Suppressor macrophage treated with lipopolysaccharide for 4 hours (primary cell): Measurements from ENCODE around the gene ZMIZ1.

ENCODE experiments used
- DNase-seq: peaks from one replicate; pipeline ENCODE4 v3.0.0-alpha.2; 2020

The ZMIZ1 gene

DNA sequence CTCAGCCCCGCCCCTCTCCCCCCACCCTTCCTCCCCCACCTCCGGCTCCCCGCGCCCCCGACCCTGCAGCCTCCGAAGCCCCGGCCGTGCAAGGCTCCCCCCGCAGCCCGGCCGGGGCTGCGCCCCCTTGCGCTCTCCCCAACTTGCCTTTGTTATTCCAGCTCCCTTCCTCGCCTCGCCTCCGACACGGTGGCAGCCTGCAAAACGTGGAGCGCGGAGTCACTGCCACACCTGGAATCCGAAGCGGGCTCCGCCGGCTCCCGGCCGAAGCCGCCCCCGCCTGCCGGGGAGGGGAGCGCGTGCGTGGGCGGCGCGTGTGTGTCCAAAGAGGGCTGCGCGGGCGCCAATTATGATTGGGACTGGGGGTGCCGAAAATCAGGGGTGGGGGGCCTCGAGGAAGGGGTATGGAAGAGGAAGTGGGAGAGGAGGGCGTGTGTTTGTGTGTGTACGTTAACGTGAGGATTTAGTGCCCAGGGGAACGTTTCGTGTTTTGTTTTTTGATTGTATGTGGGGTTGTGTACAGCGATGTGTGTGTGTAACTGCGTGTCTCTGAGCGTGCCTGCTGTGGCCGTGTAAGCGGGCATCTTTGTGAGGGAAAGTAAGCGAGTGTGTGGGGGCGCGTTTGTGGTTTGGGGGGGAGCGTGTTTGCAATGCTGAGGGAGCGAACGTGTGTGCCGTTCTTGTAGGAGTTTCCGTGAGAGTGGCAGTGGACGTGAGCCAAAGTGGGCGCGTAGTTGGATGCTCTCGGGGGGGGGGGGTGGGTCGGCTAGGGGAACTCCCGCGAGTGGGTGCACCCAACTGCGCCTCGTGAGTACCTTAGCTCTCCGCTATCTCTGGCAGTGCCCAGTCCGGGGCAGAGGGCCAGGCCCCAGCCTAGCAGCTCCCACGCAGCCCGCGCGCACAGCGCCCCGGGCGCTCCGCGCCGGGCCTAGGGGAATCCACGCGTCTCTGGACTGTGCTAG is 1.2 kb upstream of the ZMIZ1 start:
- DNase-seq: peak; percentile 77

DNA sequence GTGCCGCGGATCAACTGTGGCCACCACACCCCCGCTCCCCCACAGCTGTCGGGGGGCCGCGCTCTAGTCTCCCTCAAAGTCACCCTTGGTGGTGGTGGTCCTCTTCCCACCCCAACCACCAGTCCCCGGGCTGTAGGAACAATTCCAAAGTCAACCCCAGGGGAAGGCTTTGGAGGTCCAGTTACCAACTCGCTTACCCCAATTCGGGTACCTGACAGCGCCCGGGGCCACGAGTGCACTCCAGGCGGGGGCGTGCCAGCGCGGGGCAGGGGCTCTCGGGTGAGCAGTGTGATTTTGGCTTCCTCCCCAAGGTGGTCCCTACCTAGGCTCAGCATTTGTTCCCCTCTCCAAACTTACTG is 584 bp upstream of the ZMIZ1 start:
- peak; percentile 34 for DNase-seq

DNA sequence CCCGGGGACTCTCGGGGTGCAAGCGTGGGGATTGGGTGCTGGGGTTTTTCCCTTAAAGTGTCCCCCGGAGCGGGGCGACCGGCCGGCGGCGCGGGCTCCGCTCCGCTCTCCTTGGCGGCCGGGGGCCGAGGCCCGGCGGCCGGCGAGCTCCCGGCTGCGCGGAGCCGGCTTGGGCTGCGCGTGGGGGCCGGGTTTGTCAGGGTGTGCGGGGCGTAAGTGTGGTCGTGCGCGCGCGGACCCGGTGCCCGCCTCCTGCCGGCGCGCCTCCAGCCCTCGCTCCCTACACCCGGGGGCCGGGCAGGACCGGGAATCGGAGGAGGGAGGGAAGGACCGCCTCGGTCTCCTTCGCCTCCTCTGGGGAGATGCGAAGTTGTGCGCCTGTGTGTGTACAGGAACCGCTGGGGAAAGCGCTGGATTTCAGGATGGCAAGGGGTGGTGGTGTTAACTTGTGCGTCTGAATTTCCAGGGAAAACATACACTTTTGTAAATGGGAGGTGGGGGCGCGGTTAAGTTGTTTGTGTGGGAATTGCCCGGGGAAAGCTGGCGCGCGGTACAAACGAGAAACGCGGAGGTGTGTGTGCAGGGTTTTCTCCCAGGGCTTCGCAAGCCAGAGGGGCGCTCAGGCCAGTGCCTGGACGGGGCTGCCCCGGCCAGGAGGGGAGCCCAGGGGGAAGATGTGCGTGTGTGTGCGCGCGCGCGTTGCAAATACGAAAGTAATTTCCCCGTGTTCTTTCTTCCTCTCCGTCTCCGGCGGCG is 737 bp downstream of the ZMIZ1 start:
- DNase-seq: peak; percentile 92

DNA sequence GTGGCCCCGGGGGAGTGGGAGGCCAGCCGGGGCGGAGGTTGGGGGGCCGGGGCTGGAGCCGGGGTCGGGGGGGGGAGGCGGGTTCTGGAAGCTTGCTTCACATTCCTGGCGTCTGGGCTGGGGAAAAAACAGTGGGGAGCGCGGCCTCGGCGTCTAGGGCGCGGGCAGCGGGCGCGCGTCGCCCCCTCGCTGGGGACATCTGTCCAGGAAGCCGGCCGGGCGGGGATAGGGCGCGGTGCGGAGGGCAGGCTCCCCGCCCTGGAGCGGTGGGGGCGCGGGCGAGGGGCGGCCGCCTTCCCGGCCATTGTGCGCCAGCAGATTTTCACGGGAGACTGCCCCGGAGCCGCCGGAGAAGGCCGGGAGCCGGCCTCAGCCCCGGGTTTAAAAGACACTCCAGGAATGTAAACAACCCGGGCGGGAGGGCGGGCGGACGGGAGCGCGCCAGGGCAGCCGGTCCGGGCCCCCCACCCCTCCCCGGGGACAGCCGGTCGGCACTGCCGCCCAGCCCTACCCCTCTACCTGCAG is 1.4 kb downstream of the ZMIZ1 start:
- DNase-seq: no peak

DNA sequence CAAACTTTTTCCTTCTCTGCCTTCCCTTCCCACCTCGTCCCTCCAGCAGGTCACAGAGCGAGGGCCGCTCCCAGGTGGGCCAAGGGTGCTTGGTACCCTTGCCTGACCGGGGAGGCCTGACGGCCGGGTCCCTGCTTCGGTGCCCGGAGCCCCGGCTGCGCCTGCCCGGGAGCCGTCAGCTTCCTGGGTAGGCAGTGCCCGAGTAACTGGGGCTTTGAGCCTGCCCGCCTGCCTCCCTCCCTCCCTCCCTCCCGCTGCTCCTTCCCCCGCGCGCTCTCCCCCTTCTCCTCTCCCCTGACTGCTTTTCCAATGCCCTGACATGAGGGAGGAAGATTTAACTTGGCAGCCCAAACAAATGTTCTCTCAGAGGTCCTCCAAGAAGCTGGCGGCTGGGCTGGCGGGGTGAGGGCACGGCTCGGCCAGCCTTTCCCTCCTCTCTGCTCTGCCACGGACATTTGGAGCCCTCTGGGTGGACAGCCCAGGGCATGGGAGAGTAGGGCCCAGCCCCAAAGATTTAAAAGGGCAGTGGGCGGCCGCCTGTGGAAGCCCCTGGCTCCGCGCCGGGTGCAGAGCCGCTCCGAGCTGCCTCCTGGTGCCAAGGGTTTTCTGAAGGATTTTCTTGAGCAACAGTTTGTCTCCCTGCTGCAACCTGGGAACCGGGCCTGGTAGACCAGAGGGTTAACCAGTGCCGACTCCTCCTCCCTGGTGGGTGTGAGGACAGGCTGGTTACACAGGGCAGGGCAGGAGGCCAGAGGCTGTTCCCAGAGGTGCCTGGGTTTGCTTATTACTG is 2.0 kb downstream of the ZMIZ1 start:
- peak; percentile 83 for DNase-seq

DNA sequence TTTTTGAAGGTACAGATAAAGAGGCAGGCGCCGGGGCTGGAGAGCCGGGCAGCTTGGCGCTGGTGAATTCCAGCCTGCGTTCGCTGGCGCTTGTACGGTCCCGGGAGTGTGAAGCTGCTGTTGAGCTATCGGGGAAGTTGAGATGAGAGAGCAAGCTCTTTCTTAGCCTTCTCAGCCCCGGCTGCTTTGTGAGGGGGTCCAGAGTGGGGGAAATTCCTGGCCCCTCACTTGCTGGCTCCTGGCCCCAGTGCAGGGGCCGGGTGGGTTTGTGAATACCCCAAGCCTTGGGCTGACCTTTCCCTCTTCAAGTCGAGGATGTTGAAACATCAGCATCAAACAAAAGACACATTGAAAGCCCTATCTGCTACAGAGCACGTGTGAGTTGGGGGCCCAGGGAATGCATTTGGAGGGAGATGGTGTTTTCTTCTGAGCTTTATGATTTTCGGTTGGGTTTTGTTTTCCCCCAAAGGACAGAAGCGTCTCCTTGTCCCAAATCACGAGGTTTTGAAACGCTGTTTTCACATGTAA is 2.7 kb downstream of the ZMIZ1 start:
- no peak for DNase-seq

DNA sequence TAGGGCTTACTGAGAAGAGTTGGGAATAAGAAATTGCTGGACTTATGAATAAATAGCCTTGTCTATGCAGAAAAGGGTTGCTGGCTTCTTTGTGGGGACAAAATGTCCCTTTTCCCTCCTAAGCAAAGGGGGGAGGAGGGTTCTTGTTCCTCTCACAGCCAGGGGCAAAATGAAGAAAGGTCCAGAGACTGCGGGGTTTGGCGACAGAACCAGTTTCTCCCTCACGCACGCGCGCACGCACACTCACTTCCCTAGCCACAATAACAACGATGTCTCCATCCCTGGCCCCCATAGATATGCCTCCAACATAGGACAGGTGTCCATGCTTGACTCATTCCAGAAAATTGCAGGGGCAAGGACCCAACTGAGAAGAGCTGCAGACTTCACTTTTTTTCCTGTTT is 3.3 kb downstream of the ZMIZ1 start:
- no peak for DNase-seq

DNA sequence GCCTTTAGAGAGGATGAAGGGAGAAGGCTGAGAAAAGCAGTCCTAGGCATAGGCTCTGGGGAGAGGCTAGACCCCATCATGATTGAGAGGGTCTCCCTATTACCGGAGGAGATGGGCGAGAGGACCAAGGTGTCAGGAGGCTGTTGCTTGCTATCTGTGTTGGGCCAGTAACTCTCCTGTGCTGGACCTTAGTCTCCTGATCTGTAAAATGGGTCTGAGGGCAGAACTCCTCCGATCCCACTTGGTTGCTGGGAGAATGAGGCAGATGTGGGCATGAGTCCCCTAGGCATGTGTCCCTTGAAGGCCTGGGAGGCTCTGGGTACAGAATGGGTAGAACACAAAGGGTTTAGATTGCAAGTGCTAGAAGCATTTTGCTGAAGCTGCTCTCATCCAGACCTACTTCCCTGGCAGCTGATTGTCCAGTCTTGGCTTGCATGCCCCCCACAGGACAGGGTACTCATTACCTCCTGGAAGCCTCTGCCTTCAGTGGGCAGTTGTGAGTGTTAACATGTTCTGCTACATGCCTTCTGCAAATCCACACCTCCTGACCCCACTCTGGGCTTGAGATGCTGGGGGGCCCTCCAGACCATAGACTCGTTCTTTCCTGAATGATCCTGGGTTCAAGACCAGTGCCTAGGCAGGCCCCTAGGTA is 4.4 kb downstream of the ZMIZ1 start:
- peak; percentile 46 for DNase-seq

DNA sequence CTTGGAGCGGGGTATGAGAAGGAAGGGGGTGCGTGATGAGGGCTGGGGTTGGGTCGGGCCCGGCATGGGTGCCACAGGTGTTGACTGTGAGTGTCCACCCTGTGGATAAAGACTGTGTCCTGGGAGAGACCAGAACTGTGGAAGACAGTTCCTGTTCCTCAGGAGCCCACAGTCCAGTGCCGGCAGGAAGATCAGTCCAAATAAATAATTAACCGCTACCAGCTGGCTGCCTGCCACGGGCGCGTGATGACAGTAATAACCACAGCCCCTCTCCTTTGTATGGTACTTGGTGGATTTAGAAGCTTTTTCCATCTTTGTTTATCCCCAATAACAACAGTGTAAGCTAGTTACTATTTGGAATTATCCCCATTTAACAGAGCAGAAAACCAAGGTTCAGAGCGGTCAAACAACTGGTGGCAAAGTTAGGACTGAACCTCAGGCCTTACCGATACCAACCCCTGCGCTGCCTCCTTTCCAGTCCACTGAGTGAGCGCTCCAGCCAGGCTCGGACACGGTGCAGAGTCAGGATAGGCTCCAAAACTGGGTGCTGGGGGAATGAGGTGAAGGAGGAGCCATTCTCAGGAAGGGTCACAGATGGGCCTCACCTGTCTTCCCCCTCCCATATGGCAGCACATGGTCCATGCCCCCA is 5.1 kb downstream of the ZMIZ1 start:
- DNase-seq: peak; percentile 43

DNA sequence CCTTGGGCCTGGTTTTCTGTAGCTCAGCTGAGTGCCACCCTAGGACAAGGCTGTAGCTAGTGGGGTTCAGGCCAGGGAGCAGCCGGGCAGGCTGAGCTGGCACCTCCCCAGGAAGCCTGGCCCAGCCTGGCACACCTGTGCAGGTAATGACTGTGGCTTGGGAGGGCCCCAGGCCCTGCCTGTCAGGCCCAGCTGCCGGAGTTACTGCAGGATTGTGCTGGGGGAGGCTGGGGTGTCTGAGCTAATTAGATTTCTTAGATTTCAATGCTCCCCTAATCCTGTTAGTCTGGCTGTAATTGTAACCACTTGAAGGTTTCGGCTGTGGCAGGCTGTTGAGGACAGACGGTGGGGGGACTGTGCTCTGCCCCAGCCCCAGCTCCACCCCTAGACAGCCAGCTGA is 6.0 kb downstream of the ZMIZ1 start:
- no peak for DNase-seq

DNA sequence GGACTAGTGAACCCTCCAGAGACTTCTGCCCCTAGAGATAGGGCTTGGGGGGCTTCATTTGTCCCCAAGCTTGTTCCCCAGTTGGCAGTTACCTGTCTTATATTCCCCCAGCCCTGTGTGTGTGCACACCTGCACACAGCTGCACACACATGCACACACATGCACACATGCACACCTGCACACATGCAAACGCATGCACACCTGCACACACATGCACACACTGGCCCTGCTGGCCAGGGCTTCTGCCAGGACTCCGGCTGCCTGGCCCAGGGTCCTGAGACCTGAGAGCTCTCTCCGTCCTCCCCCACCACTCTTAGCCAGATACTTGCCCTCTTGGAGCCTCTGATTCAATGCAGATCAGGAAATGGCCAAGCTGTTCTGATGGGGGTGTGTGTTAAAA is 6.7 kb downstream of the ZMIZ1 start:
- DNase-seq: no peak

DNA sequence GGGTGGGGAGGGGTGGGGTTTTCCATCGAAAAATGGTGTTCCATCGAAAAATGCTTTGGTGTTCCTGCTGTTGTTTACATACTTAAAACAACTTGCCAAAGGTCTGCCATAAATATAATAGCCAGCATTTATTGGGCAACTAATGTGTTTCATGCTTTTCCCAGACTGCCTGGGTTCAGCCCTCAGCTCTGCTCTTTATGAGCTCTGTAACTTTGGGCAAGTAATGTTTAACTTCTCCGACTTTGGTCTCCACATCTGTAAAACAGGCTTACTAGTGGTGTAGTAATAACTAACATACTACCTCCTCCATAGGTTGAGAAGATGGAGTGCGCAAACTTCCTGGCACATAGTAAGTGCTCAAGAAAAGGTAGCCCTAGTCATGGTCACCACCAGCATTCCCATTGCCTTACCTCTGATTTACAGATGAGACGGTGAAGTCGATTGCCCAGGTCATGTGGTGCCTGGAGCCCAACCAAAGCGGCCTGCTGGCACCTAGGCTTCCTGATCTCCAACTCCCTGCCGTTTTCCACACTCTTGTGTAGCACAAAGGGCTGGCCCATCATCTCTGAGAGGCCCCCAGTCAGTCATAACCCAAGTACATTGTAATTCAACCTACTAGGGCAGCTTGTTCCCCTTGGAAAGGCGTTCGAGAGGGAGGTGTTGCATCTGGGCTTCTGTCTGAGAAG is 8.9 kb downstream of the ZMIZ1 start:
- no peak for DNase-seq

DNA sequence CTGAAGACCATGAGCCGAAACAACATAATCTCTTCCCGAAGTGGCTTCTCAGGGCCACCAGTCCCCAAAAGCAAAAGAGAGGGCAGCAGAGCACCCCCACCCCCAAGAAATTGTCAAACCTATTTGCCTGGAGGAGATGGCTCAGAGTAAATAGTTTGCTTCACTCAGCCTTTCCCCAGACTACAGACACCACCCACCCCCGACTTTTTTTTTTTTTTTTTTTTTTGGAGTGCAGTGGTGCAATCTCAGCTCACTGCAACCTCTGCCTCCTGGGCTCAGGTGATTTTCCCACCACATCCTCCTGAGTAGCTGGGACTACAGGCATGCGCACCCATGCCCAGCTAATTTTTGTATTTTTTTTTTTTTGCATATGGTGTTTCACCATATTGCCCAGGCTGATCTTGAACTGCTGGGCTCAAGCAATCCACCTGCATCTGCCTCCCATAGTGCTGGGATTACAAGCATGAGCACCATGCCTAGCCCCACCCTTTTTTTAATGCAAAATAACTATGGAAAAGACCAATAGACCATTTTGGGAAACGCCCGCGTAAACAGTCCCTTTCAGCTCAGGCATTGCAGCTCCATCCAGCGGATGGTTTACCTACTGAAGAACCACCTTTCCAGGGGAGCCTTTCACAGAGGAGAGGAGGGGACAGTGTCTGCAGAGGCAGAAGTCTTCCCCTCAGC is 9.7 kb downstream of the ZMIZ1 start:
- DNase-seq: no peak

DNA sequence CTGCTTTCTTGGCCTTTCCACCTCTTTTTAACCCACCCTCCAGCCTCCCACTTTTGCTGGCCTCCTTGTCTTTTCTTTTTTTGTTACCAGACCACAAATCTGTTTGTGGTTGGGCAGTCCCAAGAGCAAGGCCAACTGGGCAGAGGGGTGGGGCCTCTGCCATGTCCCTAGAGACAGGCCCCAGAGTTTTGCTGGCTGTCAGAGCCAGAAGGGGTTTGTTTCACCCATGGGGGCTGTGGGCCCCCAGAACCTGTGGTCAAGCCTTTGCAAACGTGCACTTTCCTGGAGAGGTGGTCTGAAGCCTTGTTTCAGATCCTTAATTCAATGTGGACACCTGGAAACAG is 10.3 kb downstream of the ZMIZ1 start:
- no peak for DNase-seq

DNA sequence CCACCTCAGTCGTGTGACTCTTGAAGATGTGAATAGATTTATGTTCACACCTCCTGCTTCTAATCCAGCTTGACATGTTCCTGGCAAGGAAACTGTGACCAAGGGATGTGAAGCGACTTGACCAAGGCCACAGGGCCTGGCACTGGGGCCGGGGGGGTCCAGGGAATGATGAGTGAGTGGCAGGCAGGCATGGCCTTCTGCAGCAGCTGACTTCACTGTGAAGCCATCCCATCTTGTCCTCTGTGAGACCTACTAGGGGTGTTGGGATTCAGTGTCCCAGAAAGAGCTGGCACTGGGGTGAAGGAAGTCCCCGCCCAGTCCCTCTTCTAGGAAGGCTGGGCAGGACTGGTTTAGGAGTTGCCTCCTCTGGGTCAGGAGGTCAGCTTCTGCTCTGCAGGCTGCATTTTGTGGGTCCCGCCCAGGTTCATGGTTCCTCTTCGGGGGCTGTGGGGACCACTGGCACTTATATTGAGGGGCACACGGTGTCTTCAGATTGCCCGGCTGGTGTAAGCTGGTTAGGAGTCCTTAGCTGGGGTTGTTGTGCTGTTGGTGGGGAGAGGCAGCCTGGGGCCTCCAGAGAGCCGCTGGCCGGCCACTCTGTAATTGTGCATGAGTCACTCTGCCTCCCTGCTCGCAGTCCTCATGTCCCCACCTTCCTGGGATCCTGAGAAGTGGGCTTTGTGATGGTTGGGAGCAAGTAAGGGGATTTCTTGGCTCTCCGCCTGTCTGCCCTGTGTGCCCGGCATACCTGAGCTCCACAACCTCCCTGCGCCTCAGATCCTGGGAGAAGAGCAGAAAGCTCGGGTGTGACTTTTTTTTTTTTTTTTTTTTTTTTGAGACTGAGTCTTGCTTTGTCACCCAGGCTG is 11.0 kb downstream of the ZMIZ1 start:
- peak; percentile 47 for DNase-seq

DNA sequence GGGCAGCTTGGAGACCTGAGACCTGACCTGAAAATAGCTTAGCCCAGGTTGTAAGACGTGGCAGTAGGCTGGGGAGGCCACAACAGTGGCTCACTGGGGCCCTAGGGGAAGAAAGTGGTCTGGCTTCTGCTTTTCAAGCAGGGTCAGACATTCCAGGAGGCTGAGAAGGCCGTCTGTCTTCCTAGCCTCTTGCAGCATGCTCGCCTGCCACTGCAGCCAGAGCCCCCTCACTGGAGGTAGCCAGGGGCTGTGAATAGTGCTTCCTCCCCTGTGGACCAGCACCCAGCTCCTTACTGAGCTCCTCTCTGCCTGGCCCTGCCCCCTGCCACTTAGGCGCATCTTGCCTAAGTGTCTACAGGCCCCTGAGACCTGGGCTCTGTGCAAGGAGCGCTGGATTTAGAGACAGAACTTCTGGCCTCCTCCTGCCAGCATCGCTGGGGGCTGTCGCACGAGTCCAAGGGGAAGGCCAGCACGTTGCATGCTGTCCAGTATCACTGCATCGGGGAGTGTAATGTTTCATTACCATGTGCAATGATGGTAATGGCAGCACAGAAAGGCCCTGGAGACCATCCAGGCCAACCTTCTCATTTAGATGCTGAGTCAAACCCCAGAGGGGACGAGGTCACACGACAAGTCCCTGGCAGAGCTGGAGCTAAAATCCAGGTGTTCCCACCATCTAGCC is 12.7 kb downstream of the ZMIZ1 start:
- peak; percentile 40 for DNase-seq

DNA sequence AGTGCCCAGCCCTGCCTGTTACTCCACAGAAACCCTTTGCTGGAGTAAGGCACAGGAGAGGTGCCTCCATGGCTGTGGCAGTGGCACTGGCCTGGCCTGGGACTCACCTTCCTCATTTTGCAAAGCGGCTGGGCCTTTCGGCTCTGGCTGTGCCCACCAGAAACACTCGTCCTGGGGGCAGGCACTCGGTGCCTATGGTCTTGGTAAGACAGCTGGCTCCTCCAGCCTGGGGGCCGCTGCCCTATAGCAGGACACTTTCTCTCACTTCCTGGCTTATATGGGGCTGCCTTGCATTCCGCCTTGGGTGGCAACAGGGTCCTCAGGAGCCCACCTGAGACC is 13.2 kb downstream of the ZMIZ1 start:
- DNase-seq: no peak

DNA sequence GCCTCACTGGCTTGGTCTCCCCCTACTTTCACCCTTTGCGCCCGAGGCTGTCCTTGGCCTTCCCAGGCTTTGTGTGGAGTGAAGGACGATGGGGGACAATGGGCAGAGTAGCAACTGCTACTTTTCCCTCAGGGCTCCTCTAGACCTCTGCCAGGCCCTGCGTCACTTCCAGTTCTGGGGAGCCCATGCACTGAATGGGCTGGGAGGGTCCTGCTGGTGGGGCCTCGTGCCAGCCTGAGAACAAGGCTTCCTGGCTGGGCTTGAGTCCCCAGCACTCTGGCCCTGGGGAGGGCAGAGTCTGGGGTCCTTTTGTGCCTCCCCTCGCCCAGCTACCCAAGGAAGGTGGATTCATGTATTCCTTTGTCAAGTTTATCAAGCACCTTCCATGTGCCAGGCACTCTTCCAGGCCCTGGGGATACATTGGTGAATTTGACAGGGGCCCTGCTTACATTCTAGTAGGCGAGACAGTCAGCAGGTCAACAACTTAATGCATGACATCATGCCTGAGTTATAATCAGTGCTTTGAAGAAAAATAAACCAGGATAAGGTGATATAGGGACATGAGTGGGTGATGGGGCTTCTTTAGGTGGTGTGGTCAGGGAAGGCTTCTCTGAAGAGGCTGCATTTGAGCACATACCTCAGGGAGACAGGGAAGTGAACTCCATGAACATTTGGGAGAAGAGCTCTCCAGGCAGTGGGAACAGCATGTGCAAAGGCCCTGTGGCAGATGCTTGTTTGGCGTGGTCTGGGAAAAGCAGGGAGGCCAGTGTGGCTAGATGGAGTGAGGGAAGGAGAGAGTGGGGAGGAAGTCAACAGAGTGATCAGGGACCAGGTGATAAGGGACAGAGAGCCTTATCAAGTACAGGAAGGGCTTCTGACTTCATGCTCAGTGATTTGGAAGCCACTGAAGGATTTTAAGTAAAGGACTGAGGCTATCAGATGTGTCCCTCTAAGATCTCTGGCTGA is 14.1 kb downstream of the ZMIZ1 start:
- no peak for DNase-seq
